SU-DHL-6 (cell line): ENCODE measurements around the gene WSCD2.

ENCODE experiments used
- H2AFZ ChIP-seq: fragments of 200-600 bp; sonication (generic); 2 replicates; pipeline ENCODE4 v1.6.1; 2014; ENCODE audit warnings: low read depth, mild to moderate bottlenecking, moderate library complexity, mixed read lengths, antibody characterized with exemption, low read length; ENCODE audit not compliant: severe bottlenecking
- H3F3A ChIP-seq: fragments of 200-600 bp; shearing (Covaris generic); 2 replicates; pipeline ENCODE4 v1.6.0; 2016; ENCODE audit warnings: antibody characterized with exemption, mild to moderate bottlenecking; ENCODE audit not compliant: insufficient read depth
- H3K27ac ChIP-seq: fragments of 200-600 bp; sonication (generic); 2 replicates; pipeline ENCODE4 v1.5.1; 2016; ENCODE audit warnings: low read depth, mild to moderate bottlenecking, low read length, moderate library complexity, mixed read lengths
- H3K27me3 ChIP-seq: fragments of 200-600 bp; sonication (generic), shearing (Covaris generic); 2 replicates; pipeline ENCODE4 v1.6.0; 2014; ENCODE audit warnings: mild to moderate bottlenecking, low read length
- H3K36me3 ChIP-seq: fragments of 200-600 bp; sonication (generic); 2 replicates; pipeline ENCODE4 v1.6.1; 2014; ENCODE audit warnings: mild to moderate bottlenecking, low read length, mixed read lengths
- H3K4me2 ChIP-seq: fragments of 300-600, 200-600 bp; shearing (Covaris generic), sonication (generic); 2 replicates; pipeline ENCODE4 v1.6.0; 2014; ENCODE audit warnings: low read length, low read depth, mild to moderate bottlenecking; ENCODE audit not compliant: poor library complexity, severe bottlenecking
- H3K4me3 ChIP-seq: fragments of 200-600 bp; sonication (generic); 2 replicates; pipeline ENCODE4 v1.5.1; 2014; ENCODE audit warnings: antibody characterized with exemption, low read length, mild to moderate bottlenecking, mixed read lengths; ENCODE audit not compliant: insufficient read depth, poor library complexity, severe bottlenecking
- H3K79me2 ChIP-seq: fragments of 200-600 bp; sonication (generic); 2 replicates; pipeline ENCODE4 v1.6.1; 2014; ENCODE audit warnings: mild to moderate bottlenecking, low read length, moderate library complexity; ENCODE audit not compliant: insufficient read depth
- H3K9ac ChIP-seq: fragments of 200-600 bp; sonication (generic); 2 replicates; pipeline ENCODE4 v1.7.0; 2014; ENCODE audit warnings: mild to moderate bottlenecking, low read length
- H3K9me2 ChIP-seq: fragments of 200-600 bp; sonication (generic); replicated peaks from 2 replicates; pipeline ENCODE4 v1.6.1; 2014; ENCODE audit warnings: low read length; ENCODE audit not compliant: insufficient read depth
- H3K9me3 ChIP-seq: fragments of 200-600 bp; sonication (generic); 2 replicates; pipeline ENCODE4 v1.6.1; 2014; ENCODE audit warnings: low read length, mixed read lengths; ENCODE audit not compliant: insufficient read depth
- H4K20me1 ChIP-seq: fragments of 200-600 bp; sonication (generic); 2 replicates; pipeline ENCODE4 v1.6.1; 2014; ENCODE audit warnings: low read depth, mild to moderate bottlenecking, antibody characterized with exemption, low read length, moderate library complexity, mixed read lengths
- EZH2phosphoT487 ChIP-seq: fragments of 200-600 bp; sonication (generic), shearing (Covaris generic); conservative IDR thresholded peaks from 2 replicates; pipeline ENCODE4 v1.6.1; 2018; ENCODE audit warnings: mild to moderate bottlenecking, antibody characterized with exemption, low read length, moderate library complexity, mixed read lengths
- TF ChIP-seq, protein P1 (sequence below): fragments of 200-600 bp; sonication (generic); IDR thresholded peaks from one replicate; pipeline ENCODE4 v1.5.1; 2017; ENCODE audit warnings: antibody characterized with exemption, mild to moderate bottlenecking, low read length, moderate library complexity; ENCODE audit not compliant: insufficient read depth, poor library complexity, severe bottlenecking

The WSCD2 gene

GRCh38 chr12:108204117-108204987 is 75.3 kb downstream of the WSCD2 start:
- H3K27ac ChIP-seq = no peak overlapping the region
- no peak overlapping the region for H3K4me3 ChIP-seq
- no peaks in the 10 kb centered on the region for H4K20me1 ChIP-seq
- H3K36me3 ChIP-seq = no peaks in the 10 kb centered on the region
- no peaks in the 10 kb centered on the region for H3K27me3 ChIP-seq
- H3K4me2 ChIP-seq = no peak overlapping the region
- H3K79me2 ChIP-seq = no peaks in the 10 kb centered on the region
- no peaks in the 10 kb centered on the region for H3F3A ChIP-seq
- TF ChIP-seq EZH2phosphoT487 = no peak
- TF ChIP-seq, protein P1, sequence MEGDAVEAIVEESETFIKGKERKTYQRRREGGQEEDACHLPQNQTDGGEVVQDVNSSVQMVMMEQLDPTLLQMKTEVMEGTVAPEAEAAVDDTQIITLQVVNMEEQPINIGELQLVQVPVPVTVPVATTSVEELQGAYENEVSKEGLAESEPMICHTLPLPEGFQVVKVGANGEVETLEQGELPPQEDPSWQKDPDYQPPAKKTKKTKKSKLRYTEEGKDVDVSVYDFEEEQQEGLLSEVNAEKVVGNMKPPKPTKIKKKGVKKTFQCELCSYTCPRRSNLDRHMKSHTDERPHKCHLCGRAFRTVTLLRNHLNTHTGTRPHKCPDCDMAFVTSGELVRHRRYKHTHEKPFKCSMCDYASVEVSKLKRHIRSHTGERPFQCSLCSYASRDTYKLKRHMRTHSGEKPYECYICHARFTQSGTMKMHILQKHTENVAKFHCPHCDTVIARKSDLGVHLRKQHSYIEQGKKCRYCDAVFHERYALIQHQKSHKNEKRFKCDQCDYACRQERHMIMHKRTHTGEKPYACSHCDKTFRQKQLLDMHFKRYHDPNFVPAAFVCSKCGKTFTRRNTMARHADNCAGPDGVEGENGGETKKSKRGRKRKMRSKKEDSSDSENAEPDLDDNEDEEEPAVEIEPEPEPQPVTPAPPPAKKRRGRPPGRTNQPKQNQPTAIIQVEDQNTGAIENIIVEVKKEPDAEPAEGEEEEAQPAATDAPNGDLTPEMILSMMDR = no peak
- no peak overlapping the region for H3K9ac ChIP-seq
- no peaks in the 10 kb centered on the region for H3K9me2 ChIP-seq
- H2AFZ ChIP-seq = no peak overlapping the region
- 0 out of 2 replicates have a peak, but pooled peaks cover 7% of the 10 kb centered on the region for H3K9me3 ChIP-seq

DNA sequence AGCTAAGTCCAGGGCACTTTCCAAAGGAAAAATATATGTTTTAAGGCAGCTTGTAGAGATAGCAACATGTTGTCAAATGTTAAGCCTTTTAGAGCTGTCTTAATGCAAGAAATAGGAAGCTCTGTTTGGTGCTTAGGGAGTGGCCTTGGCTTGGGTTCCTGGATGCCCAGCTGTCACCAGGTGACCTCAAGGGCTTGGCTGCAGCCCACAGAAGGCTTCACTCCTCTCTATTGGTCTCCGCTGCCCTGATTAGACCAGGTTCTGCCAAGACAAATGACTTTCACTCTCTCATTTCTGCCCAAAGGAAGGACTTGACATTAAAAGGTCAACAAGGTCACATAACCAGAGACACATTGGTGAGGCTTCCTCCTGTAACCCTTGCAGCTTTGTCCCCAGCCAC is 76.8 kb downstream of the WSCD2 start:
- no peak overlapping the region for H3K9ac ChIP-seq
- no peak for TF ChIP-seq EZH2phosphoT487
- TF ChIP-seq, protein P1 = no peak
- 0 out of 2 replicates have a peak, but pooled peaks cover 7% of the 10 kb centered on the region for H3K9me3 ChIP-seq
- no peak overlapping the region for H2AFZ ChIP-seq
- no peaks in the 10 kb centered on the region for H3K79me2 ChIP-seq
- no peak overlapping the region for H3K4me3 ChIP-seq
- H3F3A ChIP-seq = no peaks in the 10 kb centered on the region
- no peaks in the 10 kb centered on the region for H3K27me3 ChIP-seq
- no peak overlapping the region for H3K27ac ChIP-seq
- no peak overlapping the region for H3K4me2 ChIP-seq
- H4K20me1 ChIP-seq = no peaks in the 10 kb centered on the region
- H3K9me2 ChIP-seq = no peaks in the 10 kb centered on the region
- no peaks in the 10 kb centered on the region for H3K36me3 ChIP-seq

DNA sequence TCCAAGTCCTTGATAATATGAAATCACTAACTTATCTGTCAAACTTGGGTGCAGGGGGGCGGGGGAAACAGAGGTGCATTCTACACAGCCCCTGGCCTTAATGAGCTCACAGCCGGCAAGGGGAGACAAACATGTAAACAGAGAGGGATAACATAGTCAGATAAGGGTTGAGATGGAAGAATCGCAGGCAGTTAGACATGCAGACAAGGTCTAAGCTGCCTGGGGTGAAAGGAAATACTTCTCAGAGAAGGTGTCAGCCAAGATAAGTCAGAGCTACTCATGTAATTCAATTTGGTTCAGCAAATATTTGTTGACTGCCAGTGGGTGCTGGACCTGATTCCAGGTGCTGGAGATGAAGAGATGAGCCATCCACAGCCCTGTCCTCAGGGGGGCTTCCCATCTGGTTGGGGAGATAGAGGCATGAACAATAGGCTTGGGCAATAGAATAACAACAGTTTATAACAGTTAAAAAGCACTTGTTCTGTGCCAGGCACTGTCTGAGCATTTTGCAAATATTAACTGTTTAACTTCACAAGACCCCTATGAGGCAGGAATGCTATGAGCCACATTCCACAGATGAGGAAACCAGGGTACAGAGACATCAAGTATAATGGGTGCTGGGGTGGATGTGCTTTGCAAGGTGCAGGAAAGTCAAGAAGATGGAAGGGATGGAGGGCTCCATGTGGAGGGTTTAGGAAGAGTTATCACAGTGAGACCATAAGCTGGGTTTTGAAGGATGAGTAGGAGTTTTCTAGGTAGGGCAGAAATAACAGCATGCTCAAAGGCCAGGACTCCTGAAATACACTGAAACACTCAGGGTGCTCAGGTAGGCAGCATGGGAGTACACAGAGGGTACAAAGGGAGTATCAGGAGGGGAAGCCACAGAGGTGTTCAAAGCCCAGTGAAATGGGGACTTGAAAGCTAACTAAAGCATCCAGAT is 79.0 kb downstream of the WSCD2 start:
- H3K27me3 ChIP-seq = no peaks in the 10 kb centered on the region
- no peaks in the 10 kb centered on the region for H3K79me2 ChIP-seq
- H3K4me3 ChIP-seq = no peak overlapping the region
- H3K4me2 ChIP-seq = no peak overlapping the region
- no peak overlapping the region for H2AFZ ChIP-seq
- no peak overlapping the region for H3K9ac ChIP-seq
- no peak overlapping the region for H3K27ac ChIP-seq
- no peaks in the 10 kb centered on the region for H4K20me1 ChIP-seq
- no peaks in the 10 kb centered on the region for H3K36me3 ChIP-seq
- H3F3A ChIP-seq = no peaks in the 10 kb centered on the region
- no peaks in the 10 kb centered on the region for H3K9me2 ChIP-seq
- H3K9me3 ChIP-seq = 0 out of 2 replicates have a peak, but pooled peaks cover 7% of the 10 kb centered on the region
- TF ChIP-seq EZH2phosphoT487 = no peak
- TF ChIP-seq, protein P1 = no peak
